ENCODE measurements around the gene RBM8A. TPM values are rescaled to one million over a fixed set of nuclear protein-coding genes. Genes with fewer than 3 reads are reported as not detected.

RBM8A gene
- 228 and 360 TPM in 2 replicates for total RNA-seq

- H3K4me3 ChIP-seq (ENCODE audit: low read depth, low read length), result peak within 1 kb of the TSS; percentile 96
- TF ChIP-seq CTCF (conservative IDR thresholded peaks at IDR 0.05; ENCODE audit: low read depth, low read length), result peak; percentile 68
Measured at GRCh38 chr1:145927063-145927886, at the start of gene RBM8A. RBM8A (minus strand) TSS chr1:145927484; CDS start chr1:145927426, 58 bp downstream.

GRCh38 chr1:145977016-145977415, 49.7 kb upstream of the RBM8A start:
- DNase-seq (ENCODE audit: low read depth), result no peak
- no peak overlapping the region for H3K4me3 ChIP-seq (ENCODE audit: low read depth, low read length)
- no peak for TF ChIP-seq CTCF (conservative IDR thresholded peaks at IDR 0.05; ENCODE audit: low read depth, low read length)

More at GRCh38 chr1:145927063-145927886, at the start of gene RBM8A:
- peak; percentile 94 for DNase-seq (ENCODE audit: low read depth)

- no peak for DNase-seq (ENCODE audit: low read depth)
- no peak overlapping the region for H3K4me3 ChIP-seq (ENCODE audit: low read depth, low read length)
- TF ChIP-seq CTCF (conservative IDR thresholded peaks at IDR 0.05; ENCODE audit: low read depth, low read length), result no peak
Measured at GRCh38 chr1:145975216-145975615, 47.9 kb upstream of the RBM8A start.

GRCh38 chr1:145974721-145975120, 47.4 kb upstream of the RBM8A start:
- H3K4me3 ChIP-seq (ENCODE audit: low read depth, low read length), result no peak overlapping the region
- DNase-seq (ENCODE audit: low read depth), result no peak
- TF ChIP-seq CTCF (conservative IDR thresholded peaks at IDR 0.05; ENCODE audit: low read depth, low read length), result no peak

GRCh38 chr1:145972580-145972979, 45.3 kb upstream of the RBM8A start:
- no peak for TF ChIP-seq CTCF (conservative IDR thresholded peaks at IDR 0.05; ENCODE audit: low read depth, low read length)
- no peak overlapping the region for H3K4me3 ChIP-seq (ENCODE audit: low read depth, low read length)
- no peak for DNase-seq (ENCODE audit: low read depth)

GRCh38 chr1:145967288-145967687, 40.0 kb upstream of the RBM8A start:
- no peak for DNase-seq (ENCODE audit: low read depth)
- no peak overlapping the region for H3K4me3 ChIP-seq (ENCODE audit: low read depth, low read length)
- no peak for TF ChIP-seq CTCF (conservative IDR thresholded peaks at IDR 0.05; ENCODE audit: low read depth, low read length)
